Bronchus fibroblast of lung (primary cell): ENCODE data around the gene TUB. TPM values are rescaled to one million over a fixed set of nuclear protein-coding genes. Genes with fewer than 3 reads are reported as not detected.

Source experiments
- total RNA-seq: library from RNA; depleted of rRNA; stranded (reverse); fragments of >200 nt; gene quantifications from 2 replicates; pipeline ENCODE4 v1.2.3, GENCODE V29; 2015

TUB gene, protein sequence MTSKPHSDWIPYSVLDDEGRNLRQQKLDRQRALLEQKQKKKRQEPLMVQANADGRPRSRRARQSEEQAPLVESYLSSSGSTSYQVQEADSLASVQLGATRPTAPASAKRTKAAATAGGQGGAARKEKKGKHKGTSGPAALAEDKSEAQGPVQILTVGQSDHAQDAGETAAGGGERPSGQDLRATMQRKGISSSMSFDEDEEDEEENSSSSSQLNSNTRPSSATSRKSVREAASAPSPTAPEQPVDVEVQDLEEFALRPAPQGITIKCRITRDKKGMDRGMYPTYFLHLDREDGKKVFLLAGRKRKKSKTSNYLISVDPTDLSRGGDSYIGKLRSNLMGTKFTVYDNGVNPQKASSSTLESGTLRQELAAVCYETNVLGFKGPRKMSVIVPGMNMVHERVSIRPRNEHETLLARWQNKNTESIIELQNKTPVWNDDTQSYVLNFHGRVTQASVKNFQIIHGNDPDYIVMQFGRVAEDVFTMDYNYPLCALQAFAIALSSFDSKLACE
- 4.5 and 5.4 TPM in 2 replicates for total RNA-seq

GRCh38 chr11:8080674-8081590 is at the start of gene TUB:
TSS of gene TUB (plus strand) at chr11:8081211. CDS start at chr11:8081511, 300 bp downstream.

Other genes with a start within 250 kb of the TUB start
- not detected in 2 replicates for gene OR10A6, start 149.9 kb upstream of the TUB start, total RNA-seq
- gene OR10A3, start 139.5 kb upstream of the TUB start, total RNA-seq: not detected in 2 replicates
- gene NLRP10, start 115.8 kb upstream of the TUB start, total RNA-seq: 7.6 and 11.7 TPM in 2 replicates
- 513 and 608 TPM in 2 replicates for gene EIF3F, start 93.9 kb upstream of the TUB start, total RNA-seq
- gene RIC3, start 87.8 kb downstream of the TUB start, total RNA-seq: not detected in 2 replicates
- not detected in 2 replicates for gene LMO1, start 182.7 kb downstream of the TUB start, total RNA-seq